Ovary (tissue), 9 donors: ENCODE results near the gene PROB1. TPM values are rescaled to one million over a fixed set of nuclear protein-coding genes. Genes with fewer than 3 reads are reported as not detected.

Experiments
- DNase-seq, 5 donors: peaks; one replicate each; pipeline ENCODE4 v3.0.0-alpha.2; 2019 to 2020
- H3K27ac ChIP-seq, 2 donors: fragments of 200-600 bp; one replicate each; pipeline versions ENCODE4 v1.5.1 to v1.8.0; 2019 to 2022
- H3K27me3 ChIP-seq: fragments of 200-600 bp; one replicate; pipeline ENCODE4 v1.8.0; 2022
- H3K36me3 ChIP-seq: fragments of 200-600 bp; sonication (generic); one replicate; pipeline ENCODE4 v1.5.1; 2019
- H3K4me1 ChIP-seq: one replicate; pipeline ENCODE4 v1.8.1; 2013; ENCODE audit warnings: mild to moderate bottlenecking, moderate library complexity; ENCODE audit not compliant: insufficient read depth
- H3K4me3 ChIP-seq: fragments of 200-600 bp; sonication (generic); one replicate; pipeline ENCODE4 v1.5.1; 2017
- H3K9me3 ChIP-seq, 2 donors: fragments of 200-600 bp in 1 of 2; sonication (generic) in 1 of 2; one replicate each; pipeline versions ENCODE4 v1.5.1 to v1.8.1; 2013 to 2019; ENCODE audit warnings: mild to moderate bottlenecking in 1 of 2, moderate library complexity in 1 of 2
- CTCF ChIP-seq, 3 donors: fragments of 450-650 bp in 2 of 3; fragments of 200-600 bp in 1 of 3; IDR thresholded peaks; one replicate each; pipeline versions ENCODE4 v1.5.1 to v1.8.0; 2016 to 2022; ENCODE audit warnings: antibody characterized with exemption in 3 of 3, mild to moderate bottlenecking in 1 of 3
- EP300 ChIP-seq: sonication (generic); formaldehyde crosslinking; IDR thresholded peaks from one replicate; pipeline ENCODE4 v1.6.1; 2017; ENCODE audit warnings: antibody characterized with exemption
- POLR2A ChIP-seq: fragments of 450-650 bp; IDR thresholded peaks from one replicate; pipeline ENCODE4 v1.6.1; 2017; ENCODE audit warnings: antibody characterized with exemption, mild to moderate bottlenecking, moderate library complexity
- WGBS, 3 donors: extraction: QIAGEN DNeasy Blood & Tissue Kit in 1 of 3; methylation state at CpG; one replicate each; pipeline versions ENCODE4 v1.1.5 to v1.1.7; 2013 to 2017; 5-methylcytosine and 5-hydroxymethylcytosine counted together
- intact Hi-C, 4 donors: fragments of 100-400 bp; cut with DNase I; formaldehyde crosslinking; loops; one replicate each; pipeline versions ENCODE4 v1.11.0 to v1.15.1; 2022 to 2023
- polyA plus RNA-seq, 2 donors: library from polyadenylated mRNA; stranded (reverse); fragments of 200-250 nt in 1 of 2; fragments of 350-450 nt in 1 of 2; fragmentation: Illumina TruSeq in 1 of 2; extraction: RNeasy Lipid Tissue Mini Kit (QIAGEN cat#74804) in 1 of 2; gene quantifications; one replicate each; pipeline ENCODE4 v1.2.3, GENCODE V29; 2013 to 2014
- total RNA-seq, 7 donors: library from RNA; depleted of rRNA in 2 of 7; stranded (reverse); fragments of >200 nt in 2 of 7; fragmentation: NEBNext Ultra II Directional in 3 of 7; extraction: Animal tissue kit (Norgen Biotek cat#: 25700) in 3 of 7; gene quantifications; one replicate each; pipeline versions ENCODE4 v1.1.0 to v1.2.4, GENCODE V29; 2016 to 2023
- donor health status: DM: no; HTN: no; CAD: no; lungs with moderate emphysema.
- donor health status: DM: no; HTN: no; CAD: no.
- donor health status: Bipolar disorder and iron deficiency.
- donor health status: DM: yes; HTN: yes; CAD: no.
- donor health status: DM: no; HTN: no; CAD: no.
- donor health status: DM: yes; HTN: yes; CAD: no.

The PROB1 gene
- total and polyA plus RNA-seq, 9 donors: 0.60 to 2.0 (median 1.0) TPM

GRCh38 chr5:139426203-139426885, 31.4 kb upstream of the PROB1 start:
- Histone ChIP-seq H3K36me3 (no peaks in the 10 kb centered on the region), H3K27me3 (no peaks in the 10 kb centered on the region), H3K27ac (no peak overlapping the region), H3K9me3 (no peaks in the 10 kb centered on the region), H3K4me1 (no peaks in the 10 kb centered on the region), H3K4me3 (no peak overlapping the region)
- WGBS, 3 donors: 58 to 82% (median 75%) methylated on average over 8 of the region's 8 CpGs
- DNase-seq: no peak
- intact Hi-C loops: loop anchor here in 2 of 4 donors (10.0 kb wide), 2 partner anchors 208 to 338 kb away; no protein-coding TSS in a partner anchor
- no peak for TF ChIP-seq POLR2A
- no peak for TF ChIP-seq CTCF (IDR thresholded peaks at IDR 0.05)
- TF ChIP-seq EP300: no peak

DNA sequence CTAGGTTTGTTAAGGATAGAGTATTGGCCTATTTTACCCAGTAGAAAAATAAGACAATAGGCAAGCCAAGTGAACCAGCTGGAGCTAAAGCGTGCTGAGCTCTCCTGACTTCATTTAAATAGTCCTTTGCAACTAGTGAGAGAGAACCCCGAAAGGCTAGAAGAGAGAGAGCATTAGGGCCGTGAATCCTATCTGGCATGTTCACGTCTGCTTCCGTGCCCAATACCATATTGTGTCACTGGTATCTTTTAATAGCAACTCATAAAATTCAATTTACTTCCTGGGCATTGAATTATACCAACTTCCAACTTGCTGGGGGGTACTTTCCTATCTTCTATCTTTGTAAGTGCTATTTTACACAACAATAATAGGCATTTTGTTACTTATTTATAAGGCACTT, 30.6 kb upstream of the PROB1 start:
- 88 to 92% (median 89%) methylated on average over 5 of the region's 5 CpGs for WGBS, 3 donors
- no peak overlapping the region for H3K4me3 ChIP-seq
- H3K36me3 ChIP-seq: no peaks in the 10 kb centered on the region
- TF ChIP-seq EP300 (no peak), CTCF (IDR thresholded peaks at IDR 0.05) (no peak), POLR2A (no peak)
- intact Hi-C loops: loop anchor here in 3 of 4 donors (2.0 to 10.0 kb wide), 3 partner anchors 209 to 339 kb away; no protein-coding TSS in a partner anchor
- no peak overlapping the region for H3K27ac ChIP-seq
- no peaks in the 10 kb centered on the region for H3K4me1 ChIP-seq
- no peak for DNase-seq
- H3K27me3 ChIP-seq: no peaks in the 10 kb centered on the region
- no peaks in the 10 kb centered on the region for H3K9me3 ChIP-seq

- H3K27me3 ChIP-seq: no peaks in the 10 kb centered on the region
- no peak overlapping the region for H3K4me3 ChIP-seq
- WGBS, 3 donors: 42 to 49% (median 45%) methylated on average over 5 of the region's 5 CpGs
- no peak overlapping the region for H3K27ac ChIP-seq
- TF ChIP-seq EP300: no peak
- TF ChIP-seq POLR2A: no peak
- TF ChIP-seq CTCF (IDR thresholded peaks at IDR 0.05): peak; percentile 55 to 66 (median 58)
- DNase-seq: peak in 1 of 5 donors; percentile 48
- H3K4me1 ChIP-seq: peaks cover 1% of the 10 kb centered on the region
- intact Hi-C loops: loop anchor here (1.0 to 10.0 kb wide), 5 partner anchors 91 to 342 kb away; no protein-coding TSS in a partner anchor
- H3K9me3 ChIP-seq: no peaks in the 10 kb centered on the region
- no peaks in the 10 kb centered on the region for H3K36me3 ChIP-seq
Observed at GRCh38 chr5:139422307-139422893, 27.5 kb upstream of the PROB1 start.

- 83 to 87% (median 84%) methylated on average over 9 of the region's 9 CpGs for WGBS, 3 donors
- TF ChIP-seq POLR2A: no peak
- TF ChIP-seq EP300: no peak
- TF ChIP-seq CTCF (IDR thresholded peaks at IDR 0.05): no peak
- no peaks in the 10 kb centered on the region for H3K9me3 ChIP-seq
- no peaks in the 10 kb centered on the region for H3K36me3 ChIP-seq
- peaks cover 5% of the 10 kb centered on the region for H3K4me1 ChIP-seq
- no peak overlapping the region for H3K4me3 ChIP-seq
- intact Hi-C loops: loop anchor here in 3 of 4 donors (5.0 to 10.0 kb wide), 4 partner anchors 98 to 345 kb away; no protein-coding TSS in a partner anchor
- no peak overlapping the region for H3K27ac ChIP-seq
- no peak for DNase-seq
- no peaks in the 10 kb centered on the region for H3K27me3 ChIP-seq
Observed at GRCh38 chr5:139419226-139420192, 24.6 kb upstream of the PROB1 start.
